ENCODE results near the gene AKT3. TPM values are rescaled to one million over a fixed set of nuclear protein-coding genes. Genes with fewer than 3 reads are reported as not detected.

Gene AKT3
- polyA plus RNA-seq, 3 donors = 0.81 to 1.7 (median 1.4) TPM

DNA sequence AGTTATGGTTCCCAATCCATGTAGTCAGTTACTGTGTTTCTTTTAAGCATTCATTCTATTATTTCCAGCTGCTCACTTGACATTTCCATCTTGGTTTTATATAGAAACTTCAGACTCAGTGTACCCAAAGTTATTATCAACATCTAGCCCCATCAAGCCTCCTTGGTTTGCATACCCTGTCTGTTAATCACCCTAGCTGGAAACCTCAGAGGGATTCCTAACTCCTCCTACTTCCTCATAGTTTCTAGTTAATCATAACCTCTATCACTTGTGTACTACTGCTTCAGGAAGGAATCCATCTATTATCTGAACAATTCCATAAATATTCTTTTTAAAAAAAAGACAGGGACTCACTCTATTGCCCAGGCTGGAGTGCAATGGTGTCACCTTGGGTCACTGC lies 300.9 kb downstream of the AKT3 start:
- H3K4me3 Mint-ChIP-seq = no peak overlapping the region
- H3K27ac ChIP-seq (ENCODE audit: low read depth in 1 of 2, low read length in 2 of 2) = no peak overlapping the region
- intact Hi-C loops (cut with micrococcal nuclease) = no loop called here
- H3K36me3 ChIP-seq (replicated peaks in 1 of 2; ENCODE audit: control insufficient read depth in 1 of 2, insufficient read depth in 2 of 2, low read length in 2 of 2) = no peaks in the 10 kb centered on the region
- no peaks in the 10 kb centered on the region for H4K20me1 ChIP-seq (ENCODE audit: insufficient read depth, low read length)
- peaks cover 14 to 18% of the 10 kb centered on the region in 2 donors for H3K36me3 Mint-ChIP-seq
- DNase-seq = no peak
- peaks cover 0 to 2% (median 0%) of the 10 kb centered on the region in 7 donors for H3K9me3 Mint-ChIP-seq
- H3K9me3 ChIP-seq (replicated peaks in 1 of 2; ENCODE audit: control insufficient read depth in 1 of 2, insufficient read depth in 1 of 2, low read length in 2 of 2) = no peaks in the 10 kb centered on the region
- no peaks in the 10 kb centered on the region for H3K27me3 ChIP-seq (ENCODE audit: control insufficient read depth in 2 of 2, insufficient read depth in 2 of 2, low read length in 2 of 2)
- H3K4me1 Mint-ChIP-seq = no peaks in the 10 kb centered on the region
- H3K79me2 ChIP-seq (ENCODE audit: insufficient read depth, low read length) = no peaks in the 10 kb centered on the region
- TF ChIP-seq CTCF (IDR thresholded peaks at IDR 0.05) = no peak
- no peak overlapping the region for H3K4me2 ChIP-seq (replicated peaks; ENCODE audit: extremely low read depth, low read length, poor library complexity, severe bottlenecking)
- H3K4me3 ChIP-seq (replicated peaks in 1 of 3; ENCODE audit: low read depth in 2 of 3, low read length in 3 of 3) = no peak overlapping the region
- no peaks in the 10 kb centered on the region for H3K4me1 ChIP-seq (ENCODE audit: control insufficient read depth in 1 of 2, insufficient read depth in 2 of 2, low read length in 2 of 2)
- H3K9ac ChIP-seq (ENCODE audit: insufficient read depth, low read length, poor library complexity, severe bottlenecking) = no peak overlapping the region
- H3K27ac Mint-ChIP-seq = no peak overlapping the region
- H3K27me3 Mint-ChIP-seq (ENCODE audit: low read depth in 3 of 3) = no peaks in the 10 kb centered on the region
- H2AFZ ChIP-seq (ENCODE audit: insufficient read depth, low read depth, low read length, poor library complexity, severe bottlenecking) = no peak overlapping the region

DNA sequence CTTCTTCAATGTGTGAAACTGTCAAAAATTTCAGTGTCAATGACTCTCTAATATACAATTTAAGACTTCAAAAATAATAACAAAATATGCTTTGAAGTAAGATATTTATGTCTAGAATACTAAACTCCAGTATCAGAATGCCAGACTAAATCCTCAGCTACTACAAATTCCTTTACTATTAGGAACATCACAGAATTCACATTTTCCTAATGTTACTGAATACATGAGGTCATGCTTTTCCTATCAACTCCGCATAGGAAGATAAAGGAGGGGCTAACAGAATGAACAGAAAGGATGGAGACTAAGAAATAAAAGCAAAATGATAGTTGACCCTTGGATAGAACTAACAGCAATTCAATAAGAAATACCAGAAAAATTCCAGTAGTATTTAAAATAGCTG lies 301.5 kb downstream of the AKT3 start:
- H3K36me3 ChIP-seq (replicated peaks in 1 of 2; ENCODE audit: control insufficient read depth in 1 of 2, insufficient read depth in 2 of 2, low read length in 2 of 2) = no peaks in the 10 kb centered on the region
- intact Hi-C loops (cut with micrococcal nuclease) = no loop called here
- H3K4me3 Mint-ChIP-seq = no peak overlapping the region

More for the DNA sequence above, 301.5 kb downstream of the AKT3 start:
- Histone ChIP-seq H3K4me1 (ENCODE audit: control insufficient read depth in 1 of 2, insufficient read depth in 2 of 2, low read length in 2 of 2) (no peaks in the 10 kb centered on the region), H2AFZ (ENCODE audit: insufficient read depth, low read depth, low read length, poor library complexity, severe bottlenecking) (no peak overlapping the region), H3K9me3 (replicated peaks in 1 of 2; ENCODE audit: control insufficient read depth in 1 of 2, insufficient read depth in 1 of 2, low read length in 2 of 2) (no peaks in the 10 kb centered on the region), H3K79me2 (ENCODE audit: insufficient read depth, low read length) (no peaks in the 10 kb centered on the region), H4K20me1 (ENCODE audit: insufficient read depth, low read length) (no peaks in the 10 kb centered on the region), H3K27ac (ENCODE audit: low read depth in 1 of 2, low read length in 2 of 2) (no peak overlapping the region), H3K4me2 (replicated peaks; ENCODE audit: extremely low read depth, low read length, poor library complexity, severe bottlenecking) (no peak overlapping the region), H3K27me3 (ENCODE audit: control insufficient read depth in 2 of 2, insufficient read depth in 2 of 2, low read length in 2 of 2) (no peaks in the 10 kb centered on the region), H3K4me3 (replicated peaks in 1 of 3; ENCODE audit: low read depth in 2 of 3, low read length in 3 of 3) (no peak overlapping the region), H3K9ac (ENCODE audit: insufficient read depth, low read length, poor library complexity, severe bottlenecking) (no peak overlapping the region)
- Mint-ChIP-seq H3K4me1 (no peaks in the 10 kb centered on the region), H3K27ac (no peak overlapping the region), H3K36me3 (peaks cover 16 to 21% of the 10 kb centered on the region in 2 donors), H3K27me3 (ENCODE audit: low read depth in 3 of 3) (no peaks in the 10 kb centered on the region), H3K9me3 (peaks cover 0 to 2% (median 0%) of the 10 kb centered on the region in 7 donors)
- no peak for DNase-seq
- no CpG with 5 or more reads among the region's 1 CpG for WGBS (ENCODE audit: insufficient coverage)
- TF ChIP-seq CTCF (IDR thresholded peaks at IDR 0.05) = no peak

All from CD14-positive monocyte (primary cell).